CD4-positive, alpha-beta T cell treated with Interferon gamma for 1 hour (primary cell): ENCODE results near the gene JPH4.
"Not testable (repeated sequence)": the region's sequence is repeated elsewhere in the genome, so short reads cannot be mapped to it uniquely, and the experiment has no call there.

Experiments used
- DNase-seq: peaks from one replicate; pipeline ENCODE4 v3.0.0-alpha.2; 2020

JPH4 gene

DNA sequence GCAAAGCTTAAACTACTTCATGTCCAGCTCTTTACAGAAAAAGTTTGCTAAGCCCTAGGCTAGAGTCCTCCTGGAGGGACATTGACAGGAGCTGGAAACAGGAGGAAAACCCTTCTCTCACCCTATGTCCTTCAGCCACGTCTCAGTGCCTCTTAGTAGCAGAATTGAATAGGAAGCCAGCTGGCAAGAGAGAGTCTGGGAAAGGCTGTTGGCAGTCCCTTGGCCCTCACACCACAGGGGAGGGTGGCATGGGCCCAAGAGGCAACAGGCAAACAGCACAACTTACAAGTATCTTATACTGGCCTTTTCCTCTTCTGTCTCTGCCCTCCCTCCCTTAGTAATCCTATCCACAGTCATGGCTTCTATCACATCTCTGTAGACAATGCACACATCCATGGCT is 29.9 kb upstream of the JPH4 start:
- DNase-seq = no peak

GRCh38 chr14:23605931-23606585 is 27.5 kb upstream of the JPH4 start:
- no peak for DNase-seq

DNA sequence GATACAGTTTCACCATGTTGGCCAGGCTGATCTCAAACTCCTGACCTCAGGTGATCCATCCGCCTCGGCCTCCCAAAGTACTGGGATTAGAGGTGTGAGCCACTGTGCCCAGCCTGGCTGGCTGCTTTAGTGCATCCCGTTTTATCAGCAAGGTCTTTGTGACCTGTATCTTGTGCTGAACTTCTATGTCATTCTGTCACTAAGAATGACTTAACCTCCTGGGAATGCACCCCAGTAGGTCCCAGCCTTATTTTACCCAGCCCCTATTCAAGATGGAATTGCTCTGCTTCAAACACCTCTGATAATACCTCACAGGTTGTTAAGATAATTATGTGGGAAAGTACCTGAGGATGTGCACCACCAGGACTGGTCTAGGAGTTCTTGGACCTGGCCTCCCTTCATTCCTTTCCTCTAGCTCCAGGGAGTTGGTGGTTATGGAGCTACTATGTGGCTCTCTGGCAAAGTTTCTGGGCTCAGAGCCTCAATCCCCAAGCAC is 26.1 kb upstream of the JPH4 start:
- no peak for DNase-seq

- DNase-seq = no peak
These were observed 25.6 kb upstream of the JPH4 start for GRCh38 chr14:23604148-23604547.

GRCh38 chr14:23603103-23603502 is 24.5 kb upstream of the JPH4 start:
- no peak for DNase-seq

GRCh38 chr14:23602181-23603095 is 23.8 kb upstream of the JPH4 start:
- DNase-seq = no peak

DNA sequence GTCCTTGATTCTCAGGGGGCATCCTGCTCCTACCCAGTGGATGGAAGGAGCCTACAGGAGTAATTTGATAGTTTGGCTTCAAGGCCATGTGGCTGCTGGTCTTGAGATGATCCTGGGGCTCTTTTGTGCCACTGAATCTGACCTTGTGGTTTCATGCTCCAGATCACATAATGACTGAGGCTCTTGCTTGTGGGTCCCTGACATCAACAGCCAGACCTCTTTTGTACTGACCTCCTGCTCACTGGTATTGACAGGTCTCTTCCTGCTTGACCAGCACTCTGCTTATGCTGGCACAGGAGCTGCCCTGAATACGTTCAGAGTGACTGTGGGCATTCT is 23.2 kb upstream of the JPH4 start:
- DNase-seq = no peak

GRCh38 chr14:23601424-23601823 is 22.8 kb upstream of the JPH4 start:
- DNase-seq = no peak

- no peak for DNase-seq
These were observed 22.2 kb upstream of the JPH4 start for GRCh38 chr14:23600806-23601205.

DNA sequence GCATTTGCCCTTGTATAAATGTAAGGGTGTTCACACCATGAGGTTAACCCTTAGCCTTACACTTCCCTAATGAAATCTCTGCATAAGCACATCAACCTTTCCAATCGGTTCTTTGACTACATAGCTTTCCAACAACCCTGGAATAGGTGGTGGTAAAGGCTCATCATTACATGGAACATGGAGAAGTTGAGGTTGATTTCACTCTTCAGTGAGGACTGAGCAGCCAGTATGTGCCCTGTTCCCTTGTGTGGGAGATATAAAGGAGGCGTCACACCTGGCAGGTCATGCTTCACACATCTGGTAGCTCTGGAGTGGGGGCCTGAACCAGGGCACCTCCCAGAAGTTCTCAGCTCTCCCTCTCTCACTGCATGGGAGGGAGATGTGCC is 21.7 kb upstream of the JPH4 start:
- no peak for DNase-seq

DNA sequence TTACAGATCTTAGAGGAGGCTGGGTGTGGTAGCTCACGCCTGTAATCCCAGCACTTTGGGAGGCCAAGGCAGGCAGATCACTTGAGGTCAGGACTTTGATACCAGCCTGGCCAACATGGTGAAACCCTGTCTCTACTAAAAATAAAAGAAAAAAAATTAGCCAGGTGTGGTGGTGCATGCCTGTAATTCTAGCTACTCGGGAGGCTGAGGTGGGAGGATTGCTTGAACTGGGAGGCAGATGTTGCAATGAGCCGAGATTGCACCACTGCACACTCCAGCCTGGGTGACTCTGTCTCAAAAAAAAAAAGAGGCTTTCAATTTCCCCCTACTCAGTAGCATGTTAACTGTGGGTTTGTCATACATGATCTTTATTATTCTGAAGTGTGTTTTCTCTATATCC is 15.6 kb upstream of the JPH4 start:
- not testable (repeated sequence) for DNase-seq

DNA sequence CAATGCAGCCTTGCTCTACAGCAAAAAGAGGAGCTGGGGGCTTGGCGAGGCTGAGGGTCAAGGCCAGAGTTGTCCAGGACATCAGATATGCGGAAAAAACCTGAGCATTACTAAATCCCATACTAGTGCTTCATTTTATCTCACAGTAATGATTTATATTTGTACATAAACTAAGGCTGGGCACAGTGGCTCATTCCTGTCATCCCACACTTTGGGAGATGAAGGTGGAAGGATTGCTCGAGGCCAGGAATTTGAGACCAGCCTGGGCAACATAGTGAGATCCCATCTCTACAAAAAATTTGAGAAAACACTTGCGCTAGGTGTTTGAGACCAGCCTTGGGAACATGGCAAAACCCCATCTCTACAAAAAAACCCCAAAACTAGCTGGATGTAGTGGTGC is 11.6 kb upstream of the JPH4 start:
- DNase-seq = no peak

- DNase-seq = no peak
These were observed 11.0 kb upstream of the JPH4 start for GRCh38 chr14:23589606-23590005.

DNA sequence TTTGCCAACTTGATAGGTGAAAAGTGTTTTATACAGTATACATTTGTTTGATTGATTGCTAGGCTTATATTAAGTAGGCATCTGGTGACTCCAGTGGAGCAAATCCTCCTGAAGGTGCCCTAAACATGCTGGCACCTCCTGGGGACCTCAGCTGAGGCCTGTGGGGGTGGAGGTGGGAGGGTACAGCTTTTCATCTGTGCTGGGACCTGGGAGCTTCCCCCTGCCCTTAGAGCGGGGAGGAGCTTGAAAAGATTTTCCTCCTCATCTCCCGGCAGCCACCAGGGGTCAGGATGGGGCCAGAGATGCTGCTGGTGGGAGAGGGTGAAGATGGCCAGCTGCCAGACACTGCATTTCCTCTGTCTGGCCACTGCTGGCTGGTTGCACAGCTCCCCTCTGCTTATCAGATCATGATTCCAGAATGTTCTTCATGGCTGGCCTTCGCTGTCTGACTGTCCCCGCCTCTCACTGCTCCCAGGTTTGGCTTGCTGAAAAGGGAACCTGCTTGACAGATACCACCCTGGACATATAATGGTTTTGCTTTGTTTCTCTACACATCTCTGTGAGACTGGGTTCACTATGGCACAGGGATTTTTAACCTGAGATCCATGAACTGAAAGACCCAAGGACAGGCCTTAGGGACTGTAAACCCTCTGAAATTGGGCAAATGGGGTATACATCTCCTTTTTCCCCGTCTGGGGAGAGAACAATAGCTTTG is 10.5 kb upstream of the JPH4 start:
- peak; percentile 83 for DNase-seq

DNA sequence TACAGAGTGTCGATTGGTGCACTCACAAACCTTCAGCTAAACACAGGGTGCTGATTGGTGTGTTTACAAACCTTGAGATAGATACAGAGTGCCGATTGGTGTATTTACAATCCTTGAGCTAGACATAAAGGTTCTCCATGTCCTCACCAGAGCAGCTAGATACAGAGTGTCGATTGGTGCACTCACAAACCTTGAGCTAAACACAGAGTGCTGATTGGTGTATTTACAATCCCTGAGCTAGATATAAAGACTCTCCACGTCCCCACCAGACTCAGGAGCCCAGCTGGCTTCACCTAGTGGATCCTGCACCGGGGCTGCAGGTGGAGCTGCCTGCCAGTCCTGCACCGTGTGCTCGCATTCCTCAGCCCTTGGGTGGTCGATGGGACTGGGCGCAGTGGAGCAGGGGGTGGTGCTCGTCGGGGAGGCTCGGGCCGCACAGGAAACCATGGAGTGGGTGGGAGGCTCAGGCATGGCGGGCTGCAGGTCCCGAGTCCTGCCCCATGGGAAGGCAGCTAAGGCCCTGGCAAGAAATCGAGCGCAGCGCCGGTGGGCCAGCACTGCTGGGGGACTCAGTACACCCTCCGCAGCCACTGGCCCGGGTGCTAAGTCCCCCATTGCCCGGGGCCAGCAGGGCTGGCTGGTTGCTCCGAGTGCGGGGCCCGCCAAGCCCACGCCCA is 6.1 kb upstream of the JPH4 start:
- DNase-seq = not testable (repeated sequence)

DNA sequence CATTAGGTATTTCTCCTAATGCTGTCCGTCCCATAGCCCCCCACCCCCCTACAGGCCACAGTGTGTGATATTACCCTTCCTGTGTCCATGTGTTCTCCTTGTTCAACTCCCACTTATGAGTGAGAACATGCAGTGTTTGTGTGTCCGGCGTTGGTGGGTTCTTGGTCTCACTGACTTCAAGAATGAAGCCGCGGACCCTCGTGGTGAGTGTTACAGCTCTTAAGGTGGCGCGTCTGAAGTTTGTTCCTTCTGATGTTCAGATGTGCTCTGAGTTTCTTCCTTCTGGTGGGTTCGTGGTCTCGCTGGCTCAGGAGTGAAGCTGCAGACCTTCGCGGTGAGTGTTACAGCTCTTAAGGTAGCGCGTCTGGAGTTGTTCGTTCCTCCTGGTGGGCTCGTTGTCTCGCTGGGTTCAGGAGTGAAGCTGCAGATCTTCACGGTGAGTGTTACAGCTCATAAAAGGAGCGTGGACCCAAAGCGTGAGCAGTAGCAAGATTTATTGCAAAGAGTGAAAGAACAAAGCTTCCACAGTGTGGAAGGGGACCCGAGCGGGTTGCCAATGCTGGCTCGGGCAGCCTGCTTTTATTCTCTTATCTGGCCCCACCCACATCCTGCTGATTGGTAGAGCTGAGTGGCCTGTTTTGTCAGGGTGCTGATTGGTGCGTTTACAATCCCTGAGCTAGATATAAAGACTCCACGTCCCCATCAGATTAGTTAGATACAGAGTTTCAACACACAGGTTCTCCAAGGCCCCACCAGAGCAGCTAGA is 5.4 kb upstream of the JPH4 start:
- DNase-seq = not testable (repeated sequence)

DNA sequence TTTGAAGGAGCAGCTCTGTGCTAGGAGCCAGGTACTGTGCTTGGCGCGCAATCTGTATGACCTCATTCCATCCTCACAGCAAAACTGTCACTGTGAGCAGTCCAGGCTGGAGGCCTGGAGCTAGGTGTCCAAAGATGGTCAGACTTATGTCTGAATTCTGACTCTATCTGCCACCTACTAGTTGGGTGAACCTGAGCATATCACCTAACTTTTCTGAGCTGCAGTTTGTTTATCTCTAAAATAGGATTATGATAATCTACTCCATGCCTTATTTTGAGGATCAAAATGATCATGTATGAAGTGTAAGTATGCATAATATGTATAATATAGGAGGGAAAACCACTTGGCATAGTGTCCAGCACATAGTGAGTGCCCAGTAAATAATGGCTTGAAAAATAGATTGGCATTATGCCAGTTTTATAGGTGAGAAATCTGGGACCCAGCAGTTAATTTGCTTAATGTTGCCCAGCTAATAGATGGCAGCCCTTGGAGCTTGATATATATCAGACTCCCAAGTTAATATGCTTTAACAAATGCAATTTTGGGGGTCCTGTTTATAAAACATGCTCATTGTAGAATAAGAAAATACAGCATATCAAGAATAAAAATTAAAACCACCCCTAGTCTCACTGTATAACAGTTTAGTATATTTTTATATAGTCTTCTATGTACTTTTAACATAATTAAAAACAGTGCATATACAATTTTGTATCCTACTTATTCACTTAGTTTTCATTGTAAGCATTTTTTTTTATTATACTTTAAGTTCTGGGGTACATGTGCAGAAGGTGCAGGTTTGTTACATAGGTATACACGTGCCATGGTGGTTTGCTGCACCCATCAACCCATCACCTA is 4.5 kb upstream of the JPH4 start:
- DNase-seq = no peak

GRCh38 chr14:23580948-23581281 is 2.3 kb upstream of the JPH4 start:
- DNase-seq = no peak

DNA sequence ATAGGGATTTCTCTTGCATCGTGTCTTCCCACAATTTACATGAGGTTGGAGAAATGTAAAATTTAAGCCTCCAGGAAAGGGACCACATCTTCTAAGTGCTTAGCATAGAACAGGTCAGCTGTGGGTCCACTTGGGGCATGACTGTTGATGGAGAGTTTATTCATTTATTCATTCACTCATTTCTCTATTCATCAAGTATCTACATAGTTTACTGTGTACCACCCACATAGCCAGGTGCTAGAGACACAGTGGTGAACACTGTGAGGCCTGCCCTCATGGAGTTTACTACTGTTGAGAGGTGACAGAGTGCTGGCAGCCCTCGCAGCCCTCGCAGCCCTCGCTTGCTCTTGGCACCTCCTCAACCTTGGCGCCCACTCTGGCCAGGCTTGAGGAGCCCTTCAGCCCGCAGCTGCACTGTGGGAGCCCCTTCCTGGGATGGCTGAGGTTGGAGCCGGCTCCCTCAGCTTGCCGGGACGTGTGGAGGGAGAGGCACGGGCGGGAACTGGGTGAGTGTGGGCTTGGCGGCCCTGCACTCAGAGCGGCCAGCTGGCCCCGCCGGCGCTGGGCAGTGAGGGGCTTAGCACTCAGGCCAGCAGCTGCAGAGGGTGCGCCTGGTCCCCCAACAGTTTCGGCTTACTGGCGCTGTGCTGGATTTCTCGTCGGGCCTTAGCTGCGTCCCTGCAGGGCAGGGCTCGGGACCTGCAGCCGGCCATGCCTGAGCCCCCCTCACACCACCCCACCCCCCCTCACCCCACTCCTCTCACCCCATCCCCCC is 1.7 kb upstream of the JPH4 start:
- DNase-seq = no peak

GRCh38 chr14:23579739-23580138 is 1.1 kb upstream of the JPH4 start:
- no peak for DNase-seq

DNA sequence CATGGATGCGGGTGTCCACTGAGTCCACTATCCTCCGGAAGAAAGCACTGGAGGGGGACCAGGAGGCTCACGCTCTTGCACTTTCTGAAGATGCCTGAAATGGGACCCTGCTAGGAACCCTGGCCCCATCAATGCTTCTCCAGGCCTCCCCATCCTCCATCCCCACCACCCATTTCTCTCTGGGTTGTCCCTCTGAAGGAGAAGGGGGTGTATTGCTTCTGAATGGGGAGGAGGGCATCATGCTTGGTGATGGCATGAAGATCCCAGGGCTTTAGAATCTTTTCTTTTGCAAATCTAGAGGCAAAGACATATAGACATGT is 681 bp upstream of the JPH4 start:
- DNase-seq = no peak
